IMR-90 (cell line): ENCODE measurements around the gene TMCO5A. TPM values are rescaled to one million over a fixed set of nuclear protein-coding genes. Genes with fewer than 3 reads are reported as not detected.

Experiments
- ATAC-seq: fragments of 200-7000 bp; cut with Tn5 transposase; 2 replicates; pipeline ENCODE4 v1.9.1; 2020; ENCODE audit warnings: low read depth, mild to moderate bottlenecking, moderate library complexity
- Bru-seq: library from RNA; stranded (reverse); fragments of 400-500 nt; gene quantifications from one replicate; lab custom pipeline; 2021; lab: Mats Ljungman, UMichigan
- BruChase-seq, 2 experiments: library from RNA; stranded (reverse); fragments of 400-500 nt; gene quantifications; one replicate each; lab custom pipeline; 2021; lab: Mats Ljungman, UMichigan
- BruUV-seq: library from RNA; stranded (reverse); fragments of 400-500 nt; replicated peaks from 2 replicates; lab custom pipeline; 2021; lab: Mats Ljungman, UMichigan
- CTCF ChIA-PET: fragments of 300-600 bp; formaldehyde crosslinking; extraction: SDS; loops from one replicate; lab custom pipeline; 2021; ENCODE audit warnings: antibody characterized with exemption; lab: Yijun Ruan, JAX
- POLR2A ChIA-PET: fragments of 300-600 bp; sonication (Branson Sonifier 250); formaldehyde crosslinking; loops from one replicate; lab custom pipeline; 2022; ENCODE audit warnings: antibody characterized with exemption; ENCODE audit not compliant: unreplicated experiment; lab: Charles Lee
- DNase-seq: peaks from one replicate; pipeline ENCODE4 v3.0.0; 2013
- H2AFZ ChIP-seq: replicated peaks from 2 replicates; pipeline ENCODE3; 2013; ENCODE audit warnings: low read length, mild to moderate bottlenecking; ENCODE audit not compliant: poor library complexity
- H2AK5ac ChIP-seq: 2 replicates; pipeline ENCODE4 v1.6.1; 2013; ENCODE audit warnings: low read depth, low read length, inconsistent platforms
- H2AK9ac ChIP-seq: replicated peaks from 2 replicates; pipeline ENCODE3; 2013; ENCODE audit warnings: mild to moderate bottlenecking, low read depth, low read length, moderate library complexity; ENCODE audit not compliant: poor library complexity
- H2BK120ac ChIP-seq: 2 replicates; pipeline ENCODE4 v1.6.1; 2013; ENCODE audit warnings: low read depth, low read length, inconsistent platforms
- H2BK15ac ChIP-seq: 3 replicates; pipeline ENCODE4 v1.6.1; 2013; ENCODE audit warnings: low read depth, low read length, inconsistent platforms
- H2BK20ac ChIP-seq: 2 replicates; pipeline ENCODE4 v1.6.1; 2013; ENCODE audit warnings: low read depth, mild to moderate bottlenecking, inconsistent platforms, low read length, moderate library complexity
- H2BK5ac ChIP-seq: 2 replicates; pipeline ENCODE4 v1.6.1; 2013; ENCODE audit warnings: mild to moderate bottlenecking, low read depth, low read length, inconsistent platforms; ENCODE audit not compliant: poor library complexity, severe bottlenecking
- H3K14ac ChIP-seq: replicated peaks from 2 replicates; pipeline ENCODE4 v1.6.1; 2013; ENCODE audit warnings: low read depth, low read length, inconsistent platforms
- H3K18ac ChIP-seq: 2 replicates; pipeline ENCODE4 v1.6.1; 2013; ENCODE audit warnings: low read depth, low read length, control low read depth
- H3K23ac ChIP-seq: 2 replicates; pipeline ENCODE4 v1.6.1; 2013; ENCODE audit warnings: low read depth, low read length, inconsistent platforms
- H3K27ac ChIP-seq: 2 replicates; pipeline ENCODE4 v1.5.1; 2013; ENCODE audit warnings: mild to moderate bottlenecking, control low read depth, low read length; ENCODE audit not compliant: insufficient read depth
- H3K27me3 ChIP-seq: 2 replicates; pipeline ENCODE4 v1.6.1; 2013; ENCODE audit warnings: low read length; ENCODE audit not compliant: control insufficient read depth, insufficient read depth
- H3K36me3 ChIP-seq: 2 replicates; pipeline ENCODE4 v1.6.1; 2013; ENCODE audit warnings: low read length, mixed read lengths; ENCODE audit not compliant: control insufficient read depth, insufficient read depth
- H3K4ac ChIP-seq: 2 replicates; pipeline ENCODE4 v1.6.1; 2013; ENCODE audit warnings: low read depth, low read length, inconsistent platforms
- H3K4me1 ChIP-seq: 2 replicates; pipeline ENCODE4 v1.6.1; 2013; ENCODE audit warnings: low read length, mixed read lengths; ENCODE audit not compliant: control insufficient read depth, insufficient read depth
- H3K4me2 ChIP-seq: 2 replicates; pipeline ENCODE4 v1.6.1; 2013; ENCODE audit warnings: low read depth, mild to moderate bottlenecking, control low read depth, low read length, moderate library complexity
- H3K4me3 ChIP-seq: 2 replicates; pipeline ENCODE4 v1.5.1; 2013; ENCODE audit warnings: low read depth, mild to moderate bottlenecking, control low read depth, low read length, moderate library complexity; ENCODE audit not compliant: insufficient read depth
- H3K56ac ChIP-seq: 2 replicates; pipeline ENCODE4 v1.6.1; 2013; ENCODE audit warnings: low read length, inconsistent platforms; ENCODE audit not compliant: insufficient read depth; ENCODE audit errors: extremely low read depth
- H3K79me1 ChIP-seq, 2 experiments: 2 replicates each; pipeline ENCODE4 v1.6.1; 2013; ENCODE audit warnings: low read length in 2 of 2, inconsistent platforms in 1 of 2, low read depth in 1 of 2
- H3K9ac ChIP-seq: 2 replicates; pipeline ENCODE4 v1.6.1; 2013; ENCODE audit warnings: low read depth, low read length, control low read depth
- H3K9me1 ChIP-seq: 2 replicates; pipeline ENCODE4 v1.6.1; 2013; ENCODE audit warnings: low read length, inconsistent platforms; ENCODE audit not compliant: insufficient read depth
- H3K9me3 ChIP-seq: 2 replicates; pipeline ENCODE4 v1.6.1; 2013; ENCODE audit warnings: low read length; ENCODE audit not compliant: control insufficient read depth, insufficient read depth
- H4K20me1 ChIP-seq: 2 replicates; pipeline ENCODE4 v1.6.1; 2013; ENCODE audit warnings: low read length, inconsistent platforms; ENCODE audit not compliant: insufficient read depth
- H4K5ac ChIP-seq: 2 replicates; pipeline ENCODE4 v1.6.1; 2013; ENCODE audit warnings: mild to moderate bottlenecking, low read depth, low read length, control low read depth
- H4K8ac ChIP-seq, 2 experiments: 2 replicates each; pipeline ENCODE4 v1.6.1; 2013; ENCODE audit warnings: low read depth in 2 of 2, low read length in 2 of 2, control low read depth in 1 of 2, inconsistent platforms in 1 of 2
- H4K91ac ChIP-seq: 2 replicates; pipeline ENCODE4 v1.6.1; 2013; ENCODE audit warnings: low read depth, low read length, inconsistent platforms; ENCODE audit not compliant: insufficient read depth
- BHLHE40 ChIP-seq: fragments of 150-350 bp; IDR thresholded peaks from 2 replicates; pipeline ENCODE4 v1.6.1; 2016; ENCODE audit warnings: mild to moderate bottlenecking, low read depth, low read length
- CHD1 ChIP-seq: IDR thresholded peaks from 2 replicates; pipeline ENCODE4 v1.6.1; 2012; ENCODE audit warnings: low read depth, low read length, improper control_type of control experiment
- MAFK ChIP-seq: IDR thresholded peaks from 2 replicates; pipeline ENCODE4 v1.6.1; 2012; ENCODE audit warnings: low read depth, low read length, improper control_type of control experiment
- MAZ ChIP-seq: IDR thresholded peaks from 2 replicates; pipeline ENCODE4 v1.6.1; 2012; ENCODE audit warnings: low read depth, mild to moderate bottlenecking, low read length, improper control_type of control experiment, moderate library complexity, borderline replicate concordance
- NFE2L2 ChIP-seq: fragments of 150-350 bp; IDR thresholded peaks from 2 replicates; pipeline ENCODE4 v1.6.1; 2016; ENCODE audit warnings: low read depth, mild to moderate bottlenecking, low read length
- POLR2A ChIP-seq: IDR thresholded peaks from 2 replicates; pipeline ENCODE4 v1.6.1; 2012; ENCODE audit warnings: mild to moderate bottlenecking, low read depth, low read length
- RAD21 ChIP-seq: IDR thresholded peaks from 2 replicates; pipeline ENCODE4 v1.6.1; 2012; ENCODE audit warnings: low read length, improper control_type of control experiment
- WGBS, 2 experiments: methylation state at CpG; one replicate each; pipeline versions ENCODE4 v1.1.5 to v1.1.7; 2013; ENCODE audit warnings: missing lambda C conversion rate in 2 of 2; ENCODE audit not compliant: insufficient read length in 1 of 2; ENCODE audit errors: extremely low coverage in 2 of 2; 5-methylcytosine and 5-hydroxymethylcytosine counted together
- dilution Hi-C: fragments of 300-500 bp; cut with HindIII; formaldehyde crosslinking; loops from one replicate; pipeline ENCODE4 v1.14.3; 2018; ENCODE audit warnings: low sequenced_read_pairs; ENCODE audit not compliant: unreplicated experiment
- in situ Hi-C: fragments of 300-500 bp; cut with MboI; formaldehyde crosslinking; loops from 3 replicates; pipeline ENCODE4 v1.14.3; 2019; ENCODE audit warnings: low sequenced_read_pairs, inconsistent platforms, mixed read lengths
- intact Hi-C: fragments of 100-400 bp; cut with micrococcal nuclease; formaldehyde crosslinking; loops from 2 replicates; pipeline ENCODE4 v1.10.0; 2022
- long read RNA-seq: library from polyadenylated mRNA; unstranded; transcript quantifications from one replicate; pipeline ENCODE4 v2.0.0, GENCODE V29; 2021; ENCODE audit not compliant: unreplicated experiment
- polyA plus RNA-seq, 3 experiments: library from polyadenylated mRNA; depleted of rRNA; stranded (reverse); fragments of >200 nt; gene quantifications; 2 replicates each; pipeline ENCODE4 v1.2.3, GENCODE V29; 2012; ENCODE audit warnings: low replicate concordance in 1 of 3
- total RNA-seq: library from RNA; depleted of rRNA; stranded (reverse); fragments of >200 nt; gene quantifications from 2 replicates; pipeline ENCODE4 v1.2.3, GENCODE V29; 2012; rRNA removed

TMCO5A gene
- total RNA-seq (not detected in 2 replicates), polyA plus RNA-seq (2012; rRNA removed) (not detected in 2 replicates), Bru-seq, nascent RNA (not detected), BruChase-seq, experiment 1, labeled RNA remaining after a 6-hour chase (not detected), BruChase-seq, experiment 2, labeled RNA remaining after a 2-hour chase (not detected)
- not detected in 2 replicates for polyA plus RNA-seq (2012; cell fraction: cytosol; rRNA removed)
- polyA plus RNA-seq (2012; cell fraction: nucleus; rRNA removed; ENCODE audit: low replicate concordance) = 0.07 TPM in 1 of 2 replicates, not detected in the other
- long read RNA-seq = 0 reads

DNA sequence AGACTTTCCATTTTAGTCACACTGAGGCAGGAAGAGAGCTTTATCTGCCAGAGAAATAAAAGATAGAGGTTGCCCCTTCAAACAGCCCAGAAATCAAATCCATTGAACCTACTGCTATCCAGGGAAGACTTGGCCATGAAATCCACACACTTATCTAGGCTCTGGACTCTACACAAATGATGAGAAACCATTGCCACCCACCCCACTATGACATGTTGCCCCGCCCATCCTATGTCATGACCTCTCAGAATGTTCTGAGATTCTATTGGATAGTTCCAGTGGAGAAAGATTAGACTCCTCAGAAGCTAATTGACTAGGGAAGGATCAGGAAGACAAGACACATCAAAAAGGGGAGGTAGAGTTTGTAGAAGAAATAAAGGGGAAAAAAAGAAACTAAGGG is at the start of gene TMCO5A:
Gene TMCO5A (plus strand): TSS at position 301 of the 400 bp plus-strand sequence. CDS start 1,684 bp downstream, outside the sequence.
- Histone ChIP-seq H4K91ac (peak within 1 kb of the TSS; percentile 88), H3K18ac (peak within 1 kb of the TSS; percentile 97), H3K4me3 (no peak within 1 kb of the TSS), H4K20me1 (no peaks in the 10 kb centered on the region), H3K9me1 (peaks cover 4% of the 10 kb centered on the region), H3K4ac (peak within 1 kb of the TSS; percentile 90), H3K4me1 (peaks cover 13% of the 10 kb centered on the region), H3K79me1 (no peaks in the 10 kb centered on the region), H3K9ac (0 out of 2 replicates have a peak within 1 kb of the TSS, but pooled peaks have one; percentile 0), H2AFZ (no peak within 1 kb of the TSS), H3K27me3 (no peaks in the 10 kb centered on the region), H3K14ac (peak within 1 kb of the TSS; percentile 93), H3K27ac (peak within 1 kb of the TSS; percentile 94), H3K4me2 (peak within 1 kb of the TSS; percentile 64), H2AK9ac (no peak within 1 kb of the TSS), H2BK15ac (peak within 1 kb of the TSS; percentile 93), H3K56ac (peak within 1 kb of the TSS; percentile 45), H2BK5ac (peak within 1 kb of the TSS; percentile 96), H3K23ac (peak within 1 kb of the TSS; percentile 29), H4K5ac (peak within 1 kb of the TSS; percentile 86), H2BK120ac (peak within 1 kb of the TSS; percentile 97), H3K36me3 (no peaks in the 10 kb centered on the region), H2AK5ac (peak within 1 kb of the TSS; percentile 89), H2BK20ac (peak within 1 kb of the TSS; percentile 97), H3K9me3 (no peaks in the 10 kb centered on the region), H4K8ac (peak within 1 kb of the TSS; percentile 67 to 82; a peak in 3 of 4 replicates)
- WGBS, 2 experiments = no CpG with 5 or more reads among the region's 1 CpG
- ChIA-PET CTCF (no interaction called here), POLR2A (no interaction called here)
- TF ChIP-seq RAD21 (no peak), POLR2A (no peak), CHD1 (no peak), MAFK (no peak), NFE2L2 (no peak), MAZ (no peak), BHLHE40 (no peak)
- DNase-seq (no peak), ATAC-seq (no peak)
- no TSS peak for BruUV-seq
- intact Hi-C loops = no loop called here
- in situ Hi-C loops = no loop called here
- dilution Hi-C loops = no loop called here
